Activated CD4-positive, alpha-beta T cell treated with anti-CD3 and anti-CD28 coated beads for 1 hour (primary cell): ENCODE results near the gene CEP135.

ENCODE experiments used
- DNase-seq: peaks from one replicate; pipeline ENCODE4 v3.0.0-alpha.2; 2020

CEP135 gene

DNA sequence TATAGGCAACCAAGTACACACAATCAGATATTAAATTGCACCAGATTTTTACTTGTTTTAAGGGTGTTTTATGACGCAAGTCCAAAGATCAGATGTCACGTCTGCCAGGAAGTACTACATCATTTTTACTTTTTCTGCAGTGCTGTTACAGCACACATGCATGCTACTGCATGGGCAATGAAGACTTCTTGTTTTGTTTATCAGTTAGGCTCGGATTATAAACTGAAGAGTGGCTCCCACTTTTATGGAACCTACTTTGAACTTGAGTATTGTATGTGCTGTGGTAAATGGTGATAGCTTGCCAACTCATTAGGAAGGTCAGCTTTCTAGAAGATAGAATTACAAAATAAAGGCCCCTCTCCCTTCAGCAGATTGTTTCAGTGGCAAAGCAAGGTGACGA lies 131.6 kb downstream of the CEP135 start:
- no peak for DNase-seq

DNA sequence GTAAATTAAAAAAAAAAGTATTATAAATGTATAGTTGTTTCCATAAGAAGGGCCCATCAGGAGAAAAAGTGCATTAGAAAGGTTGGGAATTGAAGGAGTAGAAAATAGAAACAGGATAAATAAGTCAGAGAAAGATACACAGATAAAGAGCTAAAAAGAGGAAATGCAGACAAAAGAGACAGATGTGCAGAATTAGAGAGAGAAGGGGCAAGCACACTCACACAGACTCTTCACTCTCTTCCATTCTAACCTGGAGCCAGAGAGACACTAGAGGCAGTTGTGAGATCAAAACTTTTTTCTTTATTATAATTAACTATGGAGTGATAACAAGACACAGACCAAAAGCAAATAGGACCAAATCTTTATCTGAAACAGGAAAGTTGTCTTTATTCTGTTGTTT lies 134.1 kb downstream of the CEP135 start:
- no peak for DNase-seq
